GM12891 (cell line): ENCODE results near the gene ELMO1.

Experiments
- DNase-seq: peaks from one replicate; pipeline ENCODE4 v3.0.0; 2011; ENCODE audit warnings: low spot score; ENCODE audit not compliant: insufficient read length
- FAIRE-seq: peaks from 2 replicates; lab custom pipeline; 2011; peaks lifted over from hg19 to GRCh38; lab: Jason Lieb, UNC
- PAX5 ChIP-seq: IDR thresholded peaks from 2 replicates; pipeline ENCODE4 v1.6.1; 2011; ENCODE audit warnings: low read length, moderate library complexity, mild to moderate bottlenecking; ENCODE audit not compliant: insufficient read depth, severe bottlenecking
- POLR2A ChIP-seq: IDR thresholded peaks from 2 replicates; pipeline ENCODE4 v1.6.1; 2011; ENCODE audit warnings: low read depth, low read length, control low read depth
- POLR2AphosphoS5 ChIP-seq: IDR thresholded peaks from 2 replicates; pipeline ENCODE4 v1.6.1; 2011; ENCODE audit warnings: low read depth, low read length, control low read depth
- POU2F2 ChIP-seq: IDR thresholded peaks from 2 replicates; pipeline ENCODE4 v1.6.1; 2011; ENCODE audit warnings: low read depth, mild to moderate bottlenecking, control low read depth, low read length, moderate library complexity
- SPI1 ChIP-seq: IDR thresholded peaks from 2 replicates; pipeline ENCODE4 v1.6.1; 2011; ENCODE audit warnings: low read depth, low read length, control low read depth
- TAF1 ChIP-seq: IDR thresholded peaks from 2 replicates; pipeline ENCODE4 v1.6.1; 2011; ENCODE audit warnings: low read depth, low read length, control low read depth

Gene ELMO1

DNA sequence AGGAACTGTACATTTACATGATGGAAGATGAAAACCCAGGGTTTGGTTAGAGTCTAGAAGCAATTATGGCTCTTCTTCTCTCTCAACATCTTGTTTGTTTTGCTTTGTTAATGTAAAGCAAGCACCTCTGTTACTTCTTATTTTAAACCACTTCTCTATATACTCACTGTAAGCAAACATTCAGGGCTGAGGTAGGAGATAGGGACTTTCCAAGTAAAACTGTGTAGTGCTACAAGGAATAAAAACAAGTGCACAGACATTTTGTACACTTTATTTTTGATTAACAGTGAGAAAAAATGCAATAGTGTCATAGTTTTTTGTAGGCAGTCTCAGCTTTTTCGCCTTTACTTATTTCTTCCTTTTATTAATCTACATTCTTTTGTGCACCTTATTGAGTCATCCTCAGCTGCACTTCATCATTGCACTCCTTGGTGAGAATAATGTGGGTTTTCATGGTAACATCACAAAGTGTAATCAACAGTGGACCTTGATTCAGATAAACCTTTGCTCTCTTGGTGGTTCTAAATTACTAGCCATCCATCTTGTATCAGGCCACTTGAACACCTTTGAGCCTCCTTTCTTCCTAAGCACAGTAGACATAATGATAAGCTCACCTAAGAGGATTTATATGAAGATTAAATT lies 52.9 kb downstream of the ELMO1 start:
- FAIRE-seq (peak; percentile 83), DNase-seq (no peak)
- TF ChIP-seq POLR2A (no peak), SPI1 (0 out of 2 replicates have a peak, but pooled peaks have one; percentile 15)

- no peak for TF ChIP-seq POU2F2
- no peak for TF ChIP-seq POLR2AphosphoS5
- no peak for TF ChIP-seq TAF1
- no peak for TF ChIP-seq PAX5
- TF ChIP-seq POLR2A: no peak
- no peak for TF ChIP-seq SPI1
- no peak for DNase-seq
- peak; percentile 26 for FAIRE-seq
These were observed 54.5 kb downstream of the ELMO1 start for GRCh38 chr7:37394158-37394557.

- FAIRE-seq (no peak), DNase-seq (no peak)
- no peak for TF ChIP-seq PAX5
- TF ChIP-seq POLR2AphosphoS5: no peak
- TF ChIP-seq TAF1: no peak
- no peak for TF ChIP-seq SPI1
- TF ChIP-seq POLR2A: no peak
These were observed 55.2 kb downstream of the ELMO1 start for GRCh38 chr7:37393476-37393875.

DNA sequence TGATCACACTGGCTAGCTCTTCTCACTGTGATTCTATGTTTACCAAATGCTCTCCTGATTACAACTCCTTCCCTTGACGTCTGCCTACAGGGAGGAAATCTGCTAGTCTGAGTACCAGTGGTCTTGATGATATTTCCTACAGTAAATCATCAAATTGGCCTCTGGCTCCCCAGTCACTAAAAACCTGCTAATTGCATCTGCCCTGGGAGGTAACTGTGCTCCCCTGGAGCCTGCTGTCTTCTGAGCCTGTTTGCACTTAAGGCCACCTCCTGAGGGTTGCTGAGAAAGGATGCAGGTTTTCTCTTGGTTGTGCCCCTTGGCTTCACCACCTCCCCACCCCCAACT lies 56.0 kb downstream of the ELMO1 start:
- no peak for TF ChIP-seq PAX5
- TF ChIP-seq POLR2A: no peak
- no peak for TF ChIP-seq POLR2AphosphoS5
- TF ChIP-seq POU2F2: no peak
- TF ChIP-seq TAF1: no peak
- TF ChIP-seq SPI1: no peak
- DNase-seq (no peak), FAIRE-seq (no peak)

GRCh38 chr7:37391791-37392672 lies 56.6 kb downstream of the ELMO1 start:
- FAIRE-seq (peak; percentile 81), DNase-seq (no peak)
- 0 out of 2 replicates have a peak, but pooled peaks have one; percentile 10 for TF ChIP-seq SPI1
- no peak for TF ChIP-seq PAX5

GRCh38 chr7:37390114-37390513 lies 58.5 kb downstream of the ELMO1 start:
- no peak for TF ChIP-seq POLR2AphosphoS5
- no peak for TF ChIP-seq SPI1
- TF ChIP-seq POU2F2: no peak
- no peak for TF ChIP-seq POLR2A
- no peak for TF ChIP-seq TAF1
- TF ChIP-seq PAX5: no peak
- FAIRE-seq (no peak), DNase-seq (no peak)

- DNase-seq (no peak), FAIRE-seq (no peak)
- no peak for TF ChIP-seq POU2F2
- TF ChIP-seq POLR2AphosphoS5: no peak
- TF ChIP-seq PAX5: no peak
- TF ChIP-seq TAF1: no peak
- no peak for TF ChIP-seq POLR2A
- TF ChIP-seq SPI1: no peak
These were observed 59.9 kb downstream of the ELMO1 start for GRCh38 chr7:37388811-37389210.

- no peak for TF ChIP-seq PAX5
- peak; percentile 8; the same call in 1 of the 2 replicates for TF ChIP-seq SPI1
- FAIRE-seq (no peak), DNase-seq (no peak)
These were observed 62.9 kb downstream of the ELMO1 start for GRCh38 chr7:37385787-37386186.

- DNase-seq (no peak), FAIRE-seq (no peak)
- TF ChIP-seq POLR2AphosphoS5 (no peak), PAX5 (no peak), TAF1 (no peak), POU2F2 (no peak), SPI1 (no peak), POLR2A (no peak)
These were observed 66.0 kb downstream of the ELMO1 start for GRCh38 chr7:37382546-37383088.

- FAIRE-seq: peak; percentile 58
- no peak for DNase-seq
- TF ChIP-seq POU2F2 (no peak), POLR2AphosphoS5 (no peak), TAF1 (no peak), POLR2A (no peak), SPI1 (no peak), PAX5 (no peak)
These were observed 67.8 kb downstream of the ELMO1 start for GRCh38 chr7:37380831-37381230.

GRCh38 chr7:37379546-37380277 lies 69.0 kb downstream of the ELMO1 start:
- FAIRE-seq (no peak), DNase-seq (no peak)
- TF ChIP-seq POLR2A: no peak
- no peak for TF ChIP-seq POU2F2
- no peak for TF ChIP-seq SPI1
- no peak for TF ChIP-seq TAF1
- TF ChIP-seq POLR2AphosphoS5: no peak
- no peak for TF ChIP-seq PAX5
